ENCODE results near the gene COX7B. TPM values are rescaled to one million over a fixed set of nuclear protein-coding genes. Genes with fewer than 3 reads are reported as not detected.
"Not testable (repeated sequence)": the region's sequence is repeated elsewhere in the genome, so short reads cannot be mapped to it uniquely, and the experiment has no call there.

Gene COX7B
- polyA plus RNA-seq, 6 donors from 2014 or later: 281 to 440 (median 327) TPM

GRCh38 chrX:77922787-77923186 lies 23.5 kb downstream of the COX7B start:
- no peak overlapping the region for H3K27ac Mint-ChIP-seq
- H3K4me3 Mint-ChIP-seq: no peak overlapping the region
- peaks cover 0 to 4% (median 0%) of the 10 kb centered on the region in 7 donors for H3K9me3 Mint-ChIP-seq
- H3K36me3 Mint-ChIP-seq: no peaks in the 10 kb centered on the region
- ATAC-seq (ENCODE audit: low read depth in 2 of 2) (no peak), DNase-seq (no peak)
- H3K4me1 Mint-ChIP-seq: peaks cover 4 to 19% (median 15%) of the 10 kb centered on the region in 3 donors
- H3K27me3 Mint-ChIP-seq: no peaks in the 10 kb centered on the region

- no peak overlapping the region for H3K27ac Mint-ChIP-seq
- no peak for ATAC-seq (ENCODE audit: low read depth in 2 of 2)
- peaks cover 0 to 16% (median 7%) of the 10 kb centered on the region in 3 donors for H3K4me1 Mint-ChIP-seq
- no peak overlapping the region for H3K4me3 Mint-ChIP-seq
- H3K27me3 Mint-ChIP-seq: no peaks in the 10 kb centered on the region
- DNase-seq: no peak
- peaks cover 0 to 4% (median 0%) of the 10 kb centered on the region in 7 donors for H3K9me3 Mint-ChIP-seq
- no peaks in the 10 kb centered on the region for H3K36me3 Mint-ChIP-seq
These were observed 25.1 kb downstream of the COX7B start for GRCh38 chrX:77924320-77924859.

GRCh38 chrX:77925764-77926163 lies 26.5 kb downstream of the COX7B start:
- no peak for DNase-seq
- Mint-ChIP-seq H3K36me3 (no peaks in the 10 kb centered on the region), H3K27ac (no peak overlapping the region), H3K9me3 (peaks cover 0 to 4% (median 0%) of the 10 kb centered on the region in 7 donors), H3K4me3 (peak overlapping the region in 1 of 8 donors; percentile 3), H3K27me3 (no peaks in the 10 kb centered on the region), H3K4me1 (peaks cover 0 to 11% (median 10%) of the 10 kb centered on the region in 3 donors)
- ATAC-seq (ENCODE audit: low read depth in 2 of 2): no peak

GRCh38 chrX:77930581-77930980 lies 31.3 kb downstream of the COX7B start:
- DNase-seq (no peak), ATAC-seq (ENCODE audit: low read depth in 2 of 2) (peak in 1 of 2 donors; percentile 57)
- Mint-ChIP-seq H3K4me1 (peaks cover 0 to 10% (median 5%) of the 10 kb centered on the region in 3 donors), H3K9me3 (peaks cover 0 to 3% (median 0%) of the 10 kb centered on the region in 7 donors), H3K4me3 (peak overlapping the region in 1 of 8 donors; percentile 71), H3K27me3 (no peaks in the 10 kb centered on the region), H3K27ac (no peak overlapping the region), H3K36me3 (no peaks in the 10 kb centered on the region)

GRCh38 chrX:77935886-77936285 lies 36.6 kb downstream of the COX7B start:
- Mint-ChIP-seq H3K4me1 (no peaks in the 10 kb centered on the region), H3K36me3 (no peaks in the 10 kb centered on the region), H3K9me3 (no peaks in the 10 kb centered on the region), H3K4me3 (no peak overlapping the region), H3K27ac (no peak overlapping the region), H3K27me3 (no peaks in the 10 kb centered on the region)
- no peak for ATAC-seq (ENCODE audit: low read depth in 2 of 2)
- no peak for DNase-seq

GRCh38 chrX:77936299-77936698 lies 37.0 kb downstream of the COX7B start:
- Mint-ChIP-seq H3K36me3 (no peaks in the 10 kb centered on the region), H3K27me3 (no peaks in the 10 kb centered on the region), H3K27ac (no peak overlapping the region), H3K4me1 (no peaks in the 10 kb centered on the region), H3K9me3 (no peaks in the 10 kb centered on the region), H3K4me3 (no peak overlapping the region)
- no peak for ATAC-seq (ENCODE audit: low read depth in 2 of 2)
- no peak for DNase-seq

- ATAC-seq (ENCODE audit: low read depth in 2 of 2): no peak
- Mint-ChIP-seq H3K36me3 (no peaks in the 10 kb centered on the region), H3K9me3 (no peaks in the 10 kb centered on the region), H3K4me3 (no peak overlapping the region), H3K4me1 (peaks cover 0 to 2% (median 0%) of the 10 kb centered on the region in 3 donors), H3K27me3 (no peaks in the 10 kb centered on the region), H3K27ac (no peak overlapping the region)
- DNase-seq: no peak
These were observed 38.0 kb downstream of the COX7B start for GRCh38 chrX:77937291-77937690.

- H3K27me3 Mint-ChIP-seq: no peaks in the 10 kb centered on the region
- ATAC-seq (ENCODE audit: low read depth in 2 of 2) (no peak), DNase-seq (no peak)
- peaks cover 0 to 3% (median 0%) of the 10 kb centered on the region in 7 donors for H3K9me3 Mint-ChIP-seq
- H3K27ac Mint-ChIP-seq: no peak overlapping the region
- H3K4me1 Mint-ChIP-seq: peaks cover 0 to 10% (median 2%) of the 10 kb centered on the region in 3 donors
- H3K4me3 Mint-ChIP-seq: no peak overlapping the region
- no peaks in the 10 kb centered on the region for H3K36me3 Mint-ChIP-seq
These were observed 38.9 kb downstream of the COX7B start for GRCh38 chrX:77938083-77938680.

- H3K4me1 Mint-ChIP-seq; H3K36me3 Mint-ChIP-seq; H3K27me3 Mint-ChIP-seq; H3K27ac Mint-ChIP-seq; DNase-seq; H3K4me3 Mint-ChIP-seq; ATAC-seq (ENCODE audit: low read depth in 2 of 2); H3K9me3 Mint-ChIP-seq: not testable (repeated sequence)
These were observed 45.8 kb downstream of the COX7B start for GRCh38 chrX:77945031-77945430.

- Mint-ChIP-seq H3K9me3 (peaks cover 0 to 3% (median 0%) of the 10 kb centered on the region in 7 donors), H3K4me3 (no peak overlapping the region), H3K27me3 (no peaks in the 10 kb centered on the region), H3K27ac (no peak overlapping the region), H3K4me1 (peaks cover 0 to 10% (median 4%) of the 10 kb centered on the region in 3 donors), H3K36me3 (peaks cover 0 to 4% of the 10 kb centered on the region in 2 donors)
- ATAC-seq (ENCODE audit: low read depth in 2 of 2) (no peak), DNase-seq (no peak)
These were observed 46.8 kb downstream of the COX7B start for GRCh38 chrX:77945910-77946545.

GRCh38 chrX:77946571-77946970 lies 47.3 kb downstream of the COX7B start:
- Mint-ChIP-seq H3K4me1 (peaks cover 0 to 10% (median 4%) of the 10 kb centered on the region in 3 donors), H3K27me3 (no peaks in the 10 kb centered on the region), H3K36me3 (peaks cover 0 to 4% of the 10 kb centered on the region in 2 donors), H3K9me3 (peaks cover 0 to 3% (median 0%) of the 10 kb centered on the region in 7 donors), H3K4me3 (no peak overlapping the region), H3K27ac (no peak overlapping the region)
- no peak for DNase-seq
- no peak for ATAC-seq (ENCODE audit: low read depth in 2 of 2)

- no peak for DNase-seq
- H3K27ac Mint-ChIP-seq: no peak overlapping the region
- H3K4me3 Mint-ChIP-seq: no peak overlapping the region
These were observed 50.6 kb downstream of the COX7B start for GRCh38 chrX:77949840-77950239.

GRCh38 chrX:77952173-77952572 lies 52.9 kb downstream of the COX7B start:
- Mint-ChIP-seq H3K4me3 (no peak overlapping the region), H3K36me3 (peaks cover 0 to under 1% of the 10 kb centered on the region in 2 donors), H3K4me1 (peaks cover 0 to 10% (median 5%) of the 10 kb centered on the region in 3 donors), H3K27ac (no peak overlapping the region), H3K9me3 (peaks cover 0 to 4% (median 0%) of the 10 kb centered on the region in 7 donors), H3K27me3 (no peaks in the 10 kb centered on the region)
- ATAC-seq (ENCODE audit: low read depth in 2 of 2): no peak
- DNase-seq: no peak

More at GRCh38 chrX:77949840-77950239, 50.6 kb downstream of the COX7B start:
- ATAC-seq (ENCODE audit: low read depth in 2 of 2): no peak
- peaks cover 0 to 2% (median 0%) of the 10 kb centered on the region in 3 donors for H3K4me1 Mint-ChIP-seq
- H3K27me3 Mint-ChIP-seq: no peaks in the 10 kb centered on the region
- H3K9me3 Mint-ChIP-seq: no peaks in the 10 kb centered on the region
- H3K36me3 Mint-ChIP-seq: peaks cover 0 to 4% of the 10 kb centered on the region in 2 donors

GRCh38 chrX:77953302-77953701 lies 54.0 kb downstream of the COX7B start:
- Mint-ChIP-seq H3K4me3 (no peak overlapping the region), H3K27ac (no peak overlapping the region)
- no peak for ATAC-seq (ENCODE audit: low read depth in 2 of 2)

More at GRCh38 chrX:77953302-77953701, 54.0 kb downstream of the COX7B start:
- Mint-ChIP-seq H3K9me3 (peaks cover 0 to 8% (median 0%) of the 10 kb centered on the region in 7 donors), H3K27me3 (no peaks in the 10 kb centered on the region), H3K36me3 (peaks cover 0 to 3% of the 10 kb centered on the region in 2 donors), H3K4me1 (peaks cover 3 to 12% (median 10%) of the 10 kb centered on the region in 3 donors)
- no peak for DNase-seq
